ENCODE measurements around the gene CIAO3.

The CIAO3 gene

GRCh38 chr16:682493-683395 lies 58.1 kb downstream of the CIAO3 start (continued):
- TF ChIP-seq ZNF146 (tag by site-specific recombination; IDR thresholded peaks at IDR 0.05) (peak; percentile 1; the same call in 1 of the 2 replicates), KLF8 (tag by site-specific recombination; IDR thresholded peaks at IDR 0.05) (peak; percentile 31; the same call in 1 of the 2 replicates), KLF9 (tag by site-specific recombination; IDR thresholded peaks at IDR 0.05; ENCODE audit: low read depth) (0 out of 2 replicates have a peak, but pooled peaks have one; percentile 6), ZSCAN23 (tag by site-specific recombination; IDR thresholded peaks at IDR 0.05) (0 out of 2 replicates have a peak, but pooled peaks have one; percentile 17), REPIN1 (tag by site-specific recombination; IDR thresholded peaks at IDR 0.05; ENCODE audit: low read depth) (no peak), PBX3 (CRISPR knock-in tag; IDR thresholded peaks at IDR 0.05) (no peak; the same call in 1 of the 2 replicates), ZNF639 (tag by site-specific recombination; IDR thresholded peaks at IDR 0.05) (no peak; the same call in 1 of the 2 replicates), ZNF202 (tag by site-specific recombination; IDR thresholded peaks at IDR 0.05; ENCODE audit: borderline replicate concordance) (no peak), ZBTB1 (tag by site-specific recombination; IDR thresholded peaks at IDR 0.05) (0 out of 2 replicates have a peak, but pooled peaks have one; percentile 16), PRDM4 (tag by site-specific recombination; IDR thresholded peaks at IDR 0.05) (0 out of 2 replicates have a peak, but pooled peaks have one; percentile 11), ZNF596 (tag by site-specific recombination; IDR thresholded peaks at IDR 0.05) (peak; percentile 47; the same call in 1 of the 2 replicates), ZBTB44 (tag by site-specific recombination; IDR thresholded peaks at IDR 0.05) (no peak), ZNF514 (tag by site-specific recombination; IDR thresholded peaks at IDR 0.05) (no peak), ZBTB17 (tag by site-specific recombination; IDR thresholded peaks at IDR 0.05) (peak; percentile 38), ZNF394 (tag by site-specific recombination; IDR thresholded peaks at IDR 0.05; ENCODE audit: borderline replicate concordance) (no peak), BCL11A (tag by site-specific recombination; IDR thresholded peaks at IDR 0.05; ENCODE audit: low read depth) (peak; percentile 40; the same call in 1 of the 2 replicates), MYNN (tag by site-specific recombination; IDR thresholded peaks at IDR 0.05; ENCODE audit: borderline replicate concordance) (no peak), ZNF223 (tag by site-specific recombination; IDR thresholded peaks at IDR 0.05) (no peak), ZSCAN16 (tag by site-specific recombination; IDR thresholded peaks at IDR 0.05) (no peak), ZNF837 (tag by site-specific recombination; IDR thresholded peaks at IDR 0.05) (peak; percentile 30; the same call in 1 of the 2 replicates), ZNF626 (tag by site-specific recombination; IDR thresholded peaks at IDR 0.05) (no peak), ZNF560 (tag by site-specific recombination; IDR thresholded peaks at IDR 0.05; ENCODE audit: borderline replicate concordance) (no peak), ZNF239 (tag by site-specific recombination; IDR thresholded peaks at IDR 0.05) (0 out of 2 replicates have a peak, but pooled peaks have one; percentile 62), ZNF747 (tag by site-specific recombination; IDR thresholded peaks at IDR 0.05) (no peak), ZNF362 (tag by site-specific recombination; IDR thresholded peaks at IDR 0.05) (no peak)
